H1 (cell line): ENCODE data around the gene POU6F2. TPM values are rescaled to one million over a fixed set of nuclear protein-coding genes. Genes with fewer than 3 reads are reported as not detected.

Source experiments
- CTCF ChIA-PET: fragments of 300-600 bp; sonication (Branson Sonifier 250); formaldehyde crosslinking; loops from one replicate; lab custom pipeline; 2021; ENCODE audit not compliant: partially characterized antibody; lab: Charles Lee
- POLR2A ChIA-PET: fragments of 300-600 bp; sonication (Branson Sonifier 250); formaldehyde crosslinking; loops from one replicate; lab custom pipeline; 2021; ENCODE audit warnings: inconsistent platforms; ENCODE audit not compliant: partially characterized antibody; lab: Charles Lee
- DNase-seq, 2 experiments: peaks; one replicate each; pipeline versions ENCODE4 v3.0.0 to v3.0.0-alpha.2; 2010 to 2022; ENCODE audit warnings: low spot score in 2 of 2, low read depth in 1 of 2, mixed read lengths in 1 of 2
- FAIRE-seq: peaks from 2 replicates; lab custom pipeline; 2011; peaks lifted over from hg19 to GRCh38; lab: Jason Lieb, UNC
- H2AFZ ChIP-seq: 2 replicates; pipeline ENCODE4 v1.8.1; 2012; ENCODE audit warnings: low read length, inconsistent platforms
- H2AK5ac ChIP-seq: 2 replicates; pipeline ENCODE4 v1.6.1; 2013; ENCODE audit warnings: low read depth, low read length
- H2BK120ac ChIP-seq: replicated peaks from 2 replicates; pipeline ENCODE3; 2013; ENCODE audit warnings: low read depth, low read length, inconsistent platforms
- H2BK12ac ChIP-seq: 2 replicates; pipeline ENCODE4 v1.6.1; 2013; ENCODE audit warnings: low read depth, low read length
- H2BK15ac ChIP-seq: 2 replicates; pipeline ENCODE4 v1.6.1; 2013; ENCODE audit warnings: low read length
- H2BK20ac ChIP-seq: 2 replicates; pipeline ENCODE4 v1.6.1; 2013; ENCODE audit warnings: low read length
- H2BK5ac ChIP-seq: 2 replicates; pipeline ENCODE4 v1.6.1; 2013; ENCODE audit warnings: low read depth, low read length
- H3K14ac ChIP-seq: 2 replicates; pipeline ENCODE4 v1.6.1; 2013; ENCODE audit warnings: inconsistent platforms; ENCODE audit not compliant: insufficient read length
- H3K18ac ChIP-seq: 2 replicates; pipeline ENCODE4 v1.6.1; 2013; ENCODE audit warnings: low read length; ENCODE audit errors: extremely low read depth
- H3K23ac ChIP-seq: 2 replicates; pipeline ENCODE4 v1.6.1; 2013; ENCODE audit warnings: inconsistent platforms; ENCODE audit not compliant: insufficient read length
- H3K23me2 ChIP-seq: 2 replicates; pipeline ENCODE4 v1.6.1; 2013; ENCODE audit warnings: low read depth, low read length
- H3K27ac ChIP-seq: 2 replicates; pipeline ENCODE4 v1.6.1; 2011; ENCODE audit warnings: low read depth, low read length, inconsistent platforms
- H3K27me3 ChIP-seq, 4 experiments: replicated peaks in 1 of 4; 1 replicate in 1 of 4; 2 replicates in 3 of 4; pipeline versions ENCODE4 v1.6.1 to v1.8.1; 2011 to 2013; ENCODE audit warnings: low read length in 3 of 4, mild to moderate bottlenecking in 3 of 4, inconsistent platforms in 2 of 4, mixed read lengths in 2 of 4, moderate library complexity in 1 of 4; ENCODE audit not compliant: control insufficient read depth in 3 of 4, insufficient read depth in 3 of 4; ENCODE audit errors: extremely low read depth in 1 of 4
- H3K36me3 ChIP-seq, 4 experiments: 2 replicates each; pipeline versions ENCODE4 v1.6.1 to v1.8.1; 2011 to 2013; ENCODE audit warnings: mild to moderate bottlenecking in 4 of 4, low read length in 3 of 4, moderate library complexity in 2 of 4, control low read depth in 1 of 4, inconsistent platforms in 1 of 4; ENCODE audit not compliant: insufficient read depth in 4 of 4, control insufficient read depth in 2 of 4
- H3K4ac ChIP-seq: replicated peaks from 2 replicates; pipeline ENCODE3; 2013; ENCODE audit warnings: low read length, low read depth, mixed read lengths, inconsistent platforms; ENCODE audit not compliant: insufficient read length
- H3K4me1 ChIP-seq, 4 experiments: replicated peaks in 1 of 4; 1 replicate in 1 of 4; 2 replicates in 3 of 4; pipeline versions ENCODE4 v1.6.1 to v1.8.1; 2011 to 2013; ENCODE audit warnings: low read length in 3 of 4, inconsistent platforms in 2 of 4, mixed read lengths in 1 of 4; ENCODE audit not compliant: insufficient read depth in 4 of 4, control insufficient read depth in 3 of 4
- H3K4me2 ChIP-seq, 2 experiments: 2 replicates each; pipeline versions ENCODE4 v1.6.1 to v1.8.1; 2011 to 2013; ENCODE audit warnings: low read depth in 2 of 2, low read length in 2 of 2, control low read depth in 1 of 2, inconsistent platforms in 1 of 2, mild to moderate bottlenecking in 1 of 2; ENCODE audit not compliant: insufficient read depth in 1 of 2
- H3K4me3 ChIP-seq, 4 experiments: fragments of 200-600, 300-600 bp in 1 of 4; sonication (generic), shearing (Covaris generic), sonication (Bioruptor Twin) in 1 of 4; 2 replicates each; pipeline versions ENCODE4 v1.5.1 to v1.8.1; 2011 to 2016; ENCODE audit warnings: low read length in 4 of 4, low read depth in 3 of 4, control low read depth in 2 of 4, inconsistent platforms in 2 of 4, mild to moderate bottlenecking in 2 of 4, mixed read lengths in 1 of 4, moderate library complexity in 1 of 4; ENCODE audit not compliant: insufficient read depth in 2 of 4; ENCODE audit errors: extremely low read depth in 1 of 4
- H3K56ac ChIP-seq: replicated peaks from 2 replicates; pipeline ENCODE3; 2013; ENCODE audit warnings: low read depth, mild to moderate bottlenecking, mixed read lengths, low read length, inconsistent platforms; ENCODE audit not compliant: insufficient read length
- H3K79me1 ChIP-seq: 2 replicates; pipeline ENCODE4 v1.6.1; 2013; ENCODE audit warnings: low read depth, low read length, control low read depth
- H3K79me2 ChIP-seq, 2 experiments: 2 replicates each; pipeline versions ENCODE4 v1.6.1 to v1.8.1; 2012 to 2013; ENCODE audit warnings: low read length in 2 of 2, mild to moderate bottlenecking in 2 of 2, inconsistent platforms in 1 of 2; ENCODE audit not compliant: insufficient read depth in 2 of 2, control insufficient read depth in 1 of 2
- H3K9ac ChIP-seq, 4 experiments: replicated peaks in 1 of 4; 1 replicate in 1 of 4; 2 replicates in 3 of 4; pipeline versions ENCODE4 v1.6.1 to v1.8.1; 2011 to 2013; ENCODE audit warnings: low read depth in 3 of 4, low read length in 3 of 4, control low read depth in 2 of 4, mild to moderate bottlenecking in 2 of 4, moderate library complexity in 2 of 4, inconsistent platforms in 1 of 4; ENCODE audit errors: extremely low read depth in 1 of 4
- H3K9me3 ChIP-seq, 2 experiments: 2 replicates each; pipeline versions ENCODE4 v1.6.1 to v1.8.1; 2012 to 2013; ENCODE audit warnings: mild to moderate bottlenecking in 2 of 2, moderate library complexity in 2 of 2, control low read depth in 1 of 2, inconsistent platforms in 1 of 2, low read depth in 1 of 2, low read length in 1 of 2, mixed read lengths in 1 of 2; ENCODE audit not compliant: insufficient read depth in 2 of 2
- H4K20me1 ChIP-seq, 2 experiments: replicated peaks in 1 of 2; 2 replicates each; pipeline versions ENCODE3 to v1.8.1; 2011 to 2013; ENCODE audit warnings: inconsistent platforms in 2 of 2, low read length in 2 of 2, mild to moderate bottlenecking in 1 of 2; ENCODE audit not compliant: insufficient read depth in 2 of 2, control insufficient read depth in 1 of 2
- H4K5ac ChIP-seq: 2 replicates; pipeline ENCODE4 v1.6.1; 2013; ENCODE audit warnings: low read length, low read depth, mixed read lengths, inconsistent platforms; ENCODE audit not compliant: insufficient read length
- H4K8ac ChIP-seq: 2 replicates; pipeline ENCODE4 v1.8.0; 2013; ENCODE audit warnings: mild to moderate bottlenecking, moderate library complexity, low read length, inconsistent platforms; ENCODE audit not compliant: insufficient read depth; ENCODE audit errors: extremely low read depth
- H4K91ac ChIP-seq: replicated peaks from 2 replicates; pipeline ENCODE3; 2013; ENCODE audit warnings: low read length, mixed read lengths, inconsistent platforms; ENCODE audit not compliant: insufficient read length
- BACH1 ChIP-seq: IDR thresholded peaks from 2 replicates; pipeline ENCODE4 v1.6.1; 2012; ENCODE audit warnings: low read length, improper control_type of control experiment
- BCL11A ChIP-seq, 2 experiments: IDR thresholded peaks; one replicate each; pipeline ENCODE4 v1.6.1; 2011; ENCODE audit warnings: low read depth in 2 of 2, low read length in 2 of 2, mild to moderate bottlenecking in 2 of 2
- CBX8 ChIP-seq: fragments of 300-800, 300-1000 bp; sonication (generic); IDR thresholded peaks from 2 replicates; pipeline ENCODE4 v1.7.1; 2016; ENCODE audit warnings: low read depth, low read length, borderline replicate concordance
- CEBPB ChIP-seq: IDR thresholded peaks from 2 replicates; pipeline ENCODE4 v1.6.1; 2012; ENCODE audit warnings: low read depth, low read length
- CHD2 ChIP-seq: IDR thresholded peaks from 2 replicates; pipeline ENCODE4 v1.6.1; 2012; ENCODE audit warnings: low read length, improper control_type of control experiment
- CTBP2 ChIP-seq: IDR thresholded peaks from 2 replicates; pipeline ENCODE4 v1.7.0; 2011; ENCODE audit warnings: borderline replicate concordance, mild to moderate bottlenecking, moderate library complexity, mixed read lengths, low read length; ENCODE audit not compliant: insufficient read depth, insufficient read length
- GTF2F1 ChIP-seq: IDR thresholded peaks from 2 replicates; pipeline ENCODE4 v1.6.1; 2012; ENCODE audit warnings: low read depth, low read length, improper control_type of control experiment, borderline replicate concordance
- NANOG ChIP-seq: IDR thresholded peaks from 2 replicates; pipeline ENCODE4 v1.6.1; 2011; ENCODE audit warnings: low read length, low read depth, mild to moderate bottlenecking, inconsistent platforms; ENCODE audit not compliant: insufficient read depth, poor library complexity, severe bottlenecking
- NRF1 ChIP-seq: IDR thresholded peaks from 2 replicates; pipeline ENCODE4 v1.6.1; 2011; ENCODE audit warnings: mild to moderate bottlenecking, low read depth, low read length, improper control_type of control experiment
- RBBP5 ChIP-seq: IDR thresholded peaks from 2 replicates; pipeline ENCODE4 v1.7.1; 2012; ENCODE audit warnings: low read depth, mild to moderate bottlenecking, inconsistent platforms, low read length, moderate library complexity, borderline replicate concordance
- SIN3A ChIP-seq, 2 experiments: IDR thresholded peaks in 1 of 2; conservative IDR thresholded peaks in 1 of 2; 2 replicates each; pipeline ENCODE4 v1.6.1; 2011 to 2012; ENCODE audit warnings: low read length in 2 of 2, improper control_type of control experiment in 1 of 2, low read depth in 1 of 2, mild to moderate bottlenecking in 1 of 2
- WGBS, 2 experiments: shearing (Covaris generic) in 1 of 2; methylation state at CpG; one replicate each; pipeline versions ENCODE4 v1.1.6 to v1.1.7; 2013 to 2015; ENCODE audit warnings: low lambda C conversion rate in 2 of 2, mixed read lengths in 2 of 2, inconsistent platforms in 1 of 2, low coverage in 1 of 2, missing lambda C conversion rate in 1 of 2; ENCODE audit not compliant: insufficient replicate concordance in 2 of 2, insufficient coverage in 1 of 2, insufficient read length in 1 of 2; ENCODE audit errors: extremely low coverage in 1 of 2, missing lambda C conversion rate in 1 of 2; 5-methylcytosine and 5-hydroxymethylcytosine counted together
- polyA plus RNA-seq, 7 experiments: library from polyadenylated mRNA; depleted of rRNA in 3 of 7; stranded (reverse) in 5 of 7; unstranded in 2 of 7; fragments of >200 nt in 5 of 7; fragments of 200-250 nt in 2 of 7; gene quantifications; 1 replicate in 5 of 7; 2 replicates in 1 of 7; 4 replicates in 1 of 7; pipeline versions ENCODE4 v1.2.1 to v1.2.3, GENCODE V29; 2011 to 2013; ENCODE audit warnings: missing spikeins in 2 of 7, mixed read lengths in 2 of 7
- total RNA-seq: library from RNA; stranded (reverse); fragmentation: NEBNext Ultra II Directional; extraction: Animal tissue kit (Norgen Biotek cat#: 25700); gene quantifications from 2 replicates; pipeline ENCODE4 v1.2.1, GENCODE V29; 2021
- TF ChIP-seq, protein P1 (sequence below), 3 experiments: IDR thresholded peaks; 1 replicate in 2 of 3; 2 replicates in 1 of 3; pipeline versions ENCODE4 v1.5.1 to v1.6.1; 2011; ENCODE audit warnings: low read length in 3 of 3, mild to moderate bottlenecking in 3 of 3, inconsistent platforms in 2 of 3, low read depth in 1 of 3, moderate library complexity in 1 of 3; ENCODE audit not compliant: insufficient read depth in 1 of 3; ENCODE audit errors: control extremely low read depth in 1 of 3

Gene POU6F2
- total and polyA plus RNA-seq, 2 of the 8 experiments (the other 6 are each of a cell fraction or from before 2014, with no cell fraction given) = 1.1 to 2.0 TPM

DNA sequence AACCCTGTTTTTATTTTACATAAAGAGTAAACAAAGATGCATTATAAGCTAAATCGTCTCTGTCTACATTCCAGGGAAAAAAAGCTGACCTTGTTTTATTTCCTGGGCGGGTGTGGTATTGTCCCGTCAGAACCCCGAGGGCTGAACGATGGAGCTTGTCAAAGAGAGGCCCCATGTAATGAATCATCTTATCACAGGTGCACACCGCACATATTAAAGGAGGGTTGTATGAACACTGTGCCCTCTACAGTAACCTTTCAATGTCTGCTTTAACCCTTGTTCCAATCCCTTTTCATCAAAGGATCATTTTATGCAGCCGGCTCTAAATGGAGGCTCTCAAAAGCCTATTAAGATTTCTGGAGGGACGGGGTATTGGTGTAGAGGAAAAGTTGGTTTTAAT, 430.0 kb downstream of the POU6F2 start:
- CTCF ChIA-PET = interaction anchor here (0.6 to 2.0 kb wide), 2 partner anchors 9 to 46 kb away, joined by 3 to 7 read pairs; no protein-coding TSS in a partner anchor
- TF ChIP-seq NRF1 (no peak), GTF2F1 (no peak), CBX8 (no peak), CEBPB (no peak), BCL11A (IDR thresholded peaks at IDR 0.05; ENCODE audit: low read depth in 2 of 2, low read length in 2 of 2) (no peak), SIN3A (conservative IDR thresholded peaks at IDR 0.05 in 1 of 2, IDR thresholded peaks at IDR 0.05 in 1 of 2; ENCODE audit: low read depth in 1 of 2, low read length in 2 of 2) (no peak), CTBP2 (no peak), RBBP5 (no peak), CHD2 (no peak), BACH1 (no peak), NANOG (no peak)
- TF ChIP-seq, protein P1, sequence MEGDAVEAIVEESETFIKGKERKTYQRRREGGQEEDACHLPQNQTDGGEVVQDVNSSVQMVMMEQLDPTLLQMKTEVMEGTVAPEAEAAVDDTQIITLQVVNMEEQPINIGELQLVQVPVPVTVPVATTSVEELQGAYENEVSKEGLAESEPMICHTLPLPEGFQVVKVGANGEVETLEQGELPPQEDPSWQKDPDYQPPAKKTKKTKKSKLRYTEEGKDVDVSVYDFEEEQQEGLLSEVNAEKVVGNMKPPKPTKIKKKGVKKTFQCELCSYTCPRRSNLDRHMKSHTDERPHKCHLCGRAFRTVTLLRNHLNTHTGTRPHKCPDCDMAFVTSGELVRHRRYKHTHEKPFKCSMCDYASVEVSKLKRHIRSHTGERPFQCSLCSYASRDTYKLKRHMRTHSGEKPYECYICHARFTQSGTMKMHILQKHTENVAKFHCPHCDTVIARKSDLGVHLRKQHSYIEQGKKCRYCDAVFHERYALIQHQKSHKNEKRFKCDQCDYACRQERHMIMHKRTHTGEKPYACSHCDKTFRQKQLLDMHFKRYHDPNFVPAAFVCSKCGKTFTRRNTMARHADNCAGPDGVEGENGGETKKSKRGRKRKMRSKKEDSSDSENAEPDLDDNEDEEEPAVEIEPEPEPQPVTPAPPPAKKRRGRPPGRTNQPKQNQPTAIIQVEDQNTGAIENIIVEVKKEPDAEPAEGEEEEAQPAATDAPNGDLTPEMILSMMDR (IDR thresholded peaks at IDR 0.05; ENCODE audit: control extremely low read depth in 1 of 3, insufficient read depth in 1 of 3, low read depth in 1 of 3, low read length in 3 of 3) = no peak

More for the DNA sequence above, 430.0 kb downstream of the POU6F2 start:
- H3K4me2 ChIP-seq = no peak overlapping the region
- no peaks in the 10 kb centered on the region for H3K23me2 ChIP-seq
- H2BK120ac ChIP-seq = no peak overlapping the region
- H3K4me3 ChIP-seq = no peak overlapping the region
- 90% methylated on average over 8 of the region's 8 CpGs; no CpG with 5 or more reads in 1 of the 2 experiments for WGBS, 2 experiments
- H4K91ac ChIP-seq = no peak overlapping the region
- no peaks in the 10 kb centered on the region for H3K9me3 ChIP-seq
- H4K20me1 ChIP-seq = no peaks in the 10 kb centered on the region
- no peaks in the 10 kb centered on the region for H3K79me1 ChIP-seq
- H3K18ac ChIP-seq = no peak overlapping the region
- H2BK5ac ChIP-seq = no peak overlapping the region
- no peaks in the 10 kb centered on the region for H3K79me2 ChIP-seq
- H4K8ac ChIP-seq = no peak overlapping the region
- H3K23ac ChIP-seq = no peak overlapping the region
- no peaks in the 10 kb centered on the region for H3K36me3 ChIP-seq
- H4K5ac ChIP-seq = no peak overlapping the region
- H2BK12ac ChIP-seq = no peak overlapping the region
- H2BK20ac ChIP-seq = no peak overlapping the region
- H3K4me1 ChIP-seq = peaks cover 0 to 5% (median 4%) of the 10 kb centered on the region in 4 experiments; a peak in 4 of 7 replicates
- no peaks in the 10 kb centered on the region for H3K27me3 ChIP-seq
- no peak overlapping the region for H3K14ac ChIP-seq
- H3K9ac ChIP-seq = no peak overlapping the region
- H2BK15ac ChIP-seq = no peak overlapping the region
- no peak overlapping the region for H2AK5ac ChIP-seq
- POLR2A ChIA-PET = no interaction called here
- FAIRE-seq (no peak), DNase-seq (no peak)
- H2AFZ ChIP-seq = no peak overlapping the region
- no peak overlapping the region for H3K27ac ChIP-seq
- H3K56ac ChIP-seq = no peak overlapping the region
- H3K4ac ChIP-seq = no peak overlapping the region
